GM13976 (cell line): ENCODE measurements around the gene NR2F1-AS1.

Experiments
- DNase-seq: peaks from one replicate; pipeline ENCODE4 v3.0.0; 2012; ENCODE audit warnings: low spot score
- CTCF ChIP-seq: IDR thresholded peaks from 2 replicates; pipeline ENCODE4 v1.5.1; 2012; ENCODE audit warnings: borderline replicate concordance, mild to moderate bottlenecking; ENCODE audit not compliant: insufficient read depth; ENCODE audit errors: extremely low read depth, missing control alignments, control extremely low read depth
- in situ Hi-C: fragments of 300-500 bp; cut with MboI; formaldehyde crosslinking; loops from one replicate; pipeline ENCODE4 v1.12.0; 2022; ENCODE audit warnings: low sequenced_read_pairs, mixed read lengths, inconsistent platforms; ENCODE audit not compliant: unreplicated experiment

NR2F1-AS1 gene

GRCh38 chr5:93589829-93590215, 8.8 kb upstream of the NR2F1-AS1 start:
- no peak for TF ChIP-seq CTCF
- no peak for DNase-seq
- in situ Hi-C loops, result loop anchor here (25.0 kb wide), 1 partner anchor 322 kb away; no protein-coding TSS in a partner anchor

- DNase-seq, result no peak
- no peak for TF ChIP-seq CTCF
- in situ Hi-C loops, result loop anchor here (25.0 kb wide), 1 partner anchor 323 kb away; no protein-coding TSS in a partner anchor
Measured at GRCh38 chr5:93589152-93589828, 8.3 kb upstream of the NR2F1-AS1 start.

GRCh38 chr5:93588352-93589151, 7.5 kb upstream of the NR2F1-AS1 start:
- no peak for DNase-seq
- TF ChIP-seq CTCF, result no peak
- in situ Hi-C loops, result loop anchor here (25.0 kb wide), 1 partner anchor 324 kb away; no protein-coding TSS in a partner anchor

GRCh38 chr5:93587597-93588351, 6.8 kb upstream of the NR2F1-AS1 start:
- DNase-seq, result no peak
- no peak for TF ChIP-seq CTCF
- in situ Hi-C loops, result loop anchor here (25.0 kb wide), 1 partner anchor 325 kb away; no protein-coding TSS in a partner anchor

- peak; percentile 44 for DNase-seq
- in situ Hi-C loops, result loop anchor here (25.0 kb wide), 1 partner anchor 325 kb away; no protein-coding TSS in a partner anchor
- TF ChIP-seq CTCF, result no peak
Measured at GRCh38 chr5:93586736-93587596, 5.9 kb upstream of the NR2F1-AS1 start.

GRCh38 chr5:93585767-93586385, 4.9 kb upstream of the NR2F1-AS1 start:
- no peak for DNase-seq
- no peak for TF ChIP-seq CTCF
- in situ Hi-C loops, result loop anchor here (25.0 kb wide), 1 partner anchor 326 kb away; no protein-coding TSS in a partner anchor
